Aorta (tissue), 5 donors: Measurements from ENCODE around the gene PDE4D. TPM values are rescaled to one million over a fixed set of nuclear protein-coding genes. Genes with fewer than 3 reads are reported as not detected.
A peak's percentile ranks its signal among the peaks of the same experiment; 100 is the strongest.

Experiments used
- ATAC-seq: fragments of 200-7000 bp; cut with Tn5 transposase; one replicate; pipeline ENCODE4 v1.9.1; 2022; ENCODE audit warnings: moderate library complexity; ENCODE audit not compliant: low FRiP score
- DNase-seq, 2 donors: peaks; one replicate each; pipeline ENCODE4 v3.0.0-alpha.2; 2020
- H3K27ac ChIP-seq, 2 donors: one replicate each; pipeline ENCODE4 v1.5.1; 2013; ENCODE audit warnings: low read length in 2 of 2, mild to moderate bottlenecking in 2 of 2, moderate library complexity in 2 of 2, control low read depth in 1 of 2, inconsistent platforms in 1 of 2, low read depth in 1 of 2
- H3K27me3 ChIP-seq, 2 donors: one replicate each; pipeline ENCODE4 v1.6.1; 2013; ENCODE audit warnings: control low read depth in 1 of 2, low read length in 1 of 2, mild to moderate bottlenecking in 1 of 2, moderate library complexity in 1 of 2; ENCODE audit not compliant: insufficient read depth in 2 of 2, control insufficient read depth in 1 of 2
- H3K36me3 ChIP-seq, 2 donors: one replicate each; pipeline ENCODE4 v1.6.1; 2013; ENCODE audit warnings: control low read depth in 1 of 2, low read length in 1 of 2, mild to moderate bottlenecking in 1 of 2; ENCODE audit not compliant: insufficient read depth in 2 of 2, control insufficient read depth in 1 of 2
- H3K4me1 ChIP-seq, 2 donors: one replicate each; pipeline ENCODE4 v1.6.1; 2013; ENCODE audit warnings: low read length in 2 of 2, control low read depth in 1 of 2, mild to moderate bottlenecking in 1 of 2, moderate library complexity in 1 of 2; ENCODE audit not compliant: insufficient read depth in 2 of 2, control insufficient read depth in 1 of 2
- H3K4me3 ChIP-seq, 2 donors: one replicate each; pipeline ENCODE4 v1.5.1; 2013; ENCODE audit warnings: low read length in 2 of 2, control low read depth in 1 of 2, mild to moderate bottlenecking in 1 of 2
- H3K9me3 ChIP-seq: one replicate; pipeline ENCODE4 v1.6.1; 2013; ENCODE audit warnings: mild to moderate bottlenecking, low read length; ENCODE audit not compliant: control insufficient read depth
- WGBS, 2 donors: extraction: QIAGEN DNeasy Blood & Tissue Kit; methylation state at CpG; one replicate each; pipeline ENCODE4 v1.1.7; 2013; 5-methylcytosine and 5-hydroxymethylcytosine counted together
- intact Hi-C, 2 donors: fragments of 100-400 bp; cut with DNase I; formaldehyde crosslinking; loops; one replicate each; pipeline versions ENCODE4 v1.14.2 to v1.15.0; 2022
- polyA plus RNA-seq, 2 donors: library from polyadenylated mRNA; stranded (reverse); fragments of 200-250 nt; gene quantifications; one replicate each; pipeline ENCODE4 v1.2.3, GENCODE V29; 2013
- total RNA-seq, 2 donors: library from RNA; stranded (reverse); fragmentation: NEBNext Ultra II Directional; extraction: Animal tissue kit (Norgen Biotek cat#: 25700); gene quantifications; one replicate each; pipeline ENCODE4 v1.2.1, GENCODE V29; 2021
- donor health status: healthy with polysubstance abuse.
- donor health status: Bipolar disorder and iron deficiency.
- donor health status: DM: no; HTN: no; CAD: no.
- donor health status: DM: no; HTN: no; CAD: no.
- donor health status: DM: yes; HTN: yes; CAD: no.

Gene PDE4D
- total and polyA plus RNA-seq, 4 donors, result 2.4 to 112 (median 33.3) TPM

DNA sequence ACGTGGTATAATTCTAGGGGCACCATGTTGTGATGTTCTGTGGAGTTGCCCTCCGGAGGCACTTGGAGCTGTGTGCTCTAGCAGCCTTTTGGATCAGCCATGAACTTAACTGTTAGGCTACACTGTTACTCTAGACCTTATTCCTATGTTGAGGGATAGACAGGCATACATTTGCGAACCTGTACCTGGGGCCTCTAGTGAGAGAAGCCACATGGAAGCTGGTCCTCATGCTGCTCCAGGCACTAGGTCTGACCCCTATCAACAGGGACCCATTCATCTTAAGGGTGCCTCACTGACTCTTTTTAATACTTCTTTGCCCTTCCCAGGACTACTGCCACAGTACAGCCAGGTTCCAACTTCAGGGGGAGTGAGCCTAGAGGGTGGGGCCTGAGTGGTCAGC, 715.9 kb downstream of the PDE4D start:
- Histone ChIP-seq H3K27me3 (no peaks in the 10 kb centered on the region), H3K36me3 (no peaks in the 10 kb centered on the region), H3K4me1 (no peaks in the 10 kb centered on the region), H3K9me3 (no peaks in the 10 kb centered on the region), H3K4me3 (no peak overlapping the region), H3K27ac (no peak overlapping the region)
- WGBS, 2 donors, result 92 to 97% methylated on average over 3 of the region's 3 CpGs
- intact Hi-C loops, result loop anchor here in 1 of 2 donors (10.0 kb wide), 1 partner anchor 143 kb away; no protein-coding TSS in a partner anchor
- DNase-seq (no peak), ATAC-seq (no peak)

DNA sequence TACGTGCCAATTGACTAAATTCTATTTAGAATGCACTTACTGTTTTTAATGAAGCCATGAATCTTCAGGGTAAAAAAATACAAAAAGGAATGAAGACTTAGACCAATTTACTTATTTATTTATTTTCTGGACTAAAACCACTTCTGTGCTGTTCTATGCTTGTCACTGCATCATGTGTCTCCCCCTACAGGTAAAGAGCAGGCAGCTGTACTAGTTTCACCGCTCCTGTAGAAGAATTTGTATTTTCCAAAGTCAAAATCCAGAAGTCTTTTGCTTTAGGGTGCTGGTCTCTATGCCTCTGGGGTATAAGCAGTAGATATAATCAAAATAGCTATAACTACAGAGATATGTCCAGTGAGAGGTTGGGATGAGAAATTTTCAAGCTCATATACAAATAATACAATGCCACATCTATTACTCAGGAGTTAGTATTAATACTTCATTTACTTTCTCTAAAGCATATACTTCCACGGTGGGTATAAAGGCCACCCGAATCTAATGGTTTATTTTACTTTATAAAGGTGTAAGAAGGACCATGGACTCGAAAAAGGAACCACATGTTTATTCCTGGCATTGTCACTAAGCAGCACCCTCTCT, 719.2 kb downstream of the PDE4D start:
- no peak overlapping the region for H3K4me3 ChIP-seq
- no peaks in the 10 kb centered on the region for H3K27me3 ChIP-seq
- H3K9me3 ChIP-seq, result no peaks in the 10 kb centered on the region
- WGBS, 2 donors, result 38 to 45% methylated on average over 5 of the region's 5 CpGs
- ATAC-seq, result peak; percentile 69
- intact Hi-C loops, result loop anchor here (2.0 to 10.0 kb wide), 3 partner anchors 140 to 288 kb away; no protein-coding TSS in a partner anchor
- no peaks in the 10 kb centered on the region for H3K4me1 ChIP-seq
- H3K27ac ChIP-seq, result no peak overlapping the region
- no peaks in the 10 kb centered on the region for H3K36me3 ChIP-seq
- no peak for DNase-seq

DNA sequence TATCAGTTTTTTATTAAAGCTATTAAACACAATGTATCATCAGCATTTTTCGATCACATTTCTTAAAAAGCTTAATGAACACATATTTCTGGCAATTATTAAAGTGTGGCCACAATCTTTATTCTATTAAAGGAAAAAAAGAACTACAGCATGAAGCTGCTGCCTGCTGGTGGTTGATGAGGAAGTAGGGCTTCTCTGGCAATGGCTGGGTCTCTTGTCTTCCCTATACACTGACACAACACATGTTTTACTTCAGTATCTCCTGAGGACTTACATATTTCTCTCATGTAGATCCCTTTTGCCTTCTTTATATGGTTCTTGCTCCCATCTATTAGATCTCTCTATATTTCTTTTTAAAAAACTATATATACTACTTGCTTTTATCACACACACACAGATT, 719.9 kb downstream of the PDE4D start:
- no peak overlapping the region for H3K4me3 ChIP-seq
- H3K27me3 ChIP-seq, result no peaks in the 10 kb centered on the region
- 95% methylated on average over 1 of the region's 1 CpG for WGBS, 2 donors
- H3K9me3 ChIP-seq, result no peaks in the 10 kb centered on the region
- H3K36me3 ChIP-seq, result no peaks in the 10 kb centered on the region
- no peak for ATAC-seq
- no peak overlapping the region for H3K27ac ChIP-seq
- intact Hi-C loops, result loop anchor here in 1 of 2 donors (5.0 to 10.0 kb wide), 2 partner anchors 139 to 286 kb away; no protein-coding TSS in a partner anchor
- DNase-seq, result no peak
- H3K4me1 ChIP-seq, result no peaks in the 10 kb centered on the region

DNA sequence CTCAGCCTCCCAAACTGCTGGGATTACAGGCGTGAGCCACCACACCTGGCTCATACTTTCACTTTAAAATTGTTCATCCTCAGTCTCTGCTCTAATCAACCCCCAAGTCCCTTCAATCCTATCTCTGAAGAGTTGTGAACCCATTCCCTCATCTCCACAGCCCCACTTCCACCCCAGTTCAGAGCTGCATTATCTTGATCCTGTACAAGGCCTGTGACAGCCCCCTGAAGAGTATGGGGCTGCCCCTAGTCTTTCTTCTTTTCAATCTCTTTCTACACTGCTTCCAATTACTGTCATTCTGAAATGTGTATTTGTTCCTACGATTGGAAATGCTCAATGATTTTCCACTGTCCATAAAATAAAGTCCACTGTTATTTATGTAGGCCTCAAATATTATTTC, 722.4 kb downstream of the PDE4D start:
- Histone ChIP-seq H3K27ac (no peak overlapping the region), H3K36me3 (no peaks in the 10 kb centered on the region), H3K27me3 (no peaks in the 10 kb centered on the region), H3K4me3 (no peak overlapping the region), H3K4me1 (no peaks in the 10 kb centered on the region), H3K9me3 (no peaks in the 10 kb centered on the region)
- intact Hi-C loops, result loop anchor here in 1 of 2 donors (5.0 to 10.0 kb wide), 2 partner anchors 136 to 284 kb away; no protein-coding TSS in a partner anchor
- DNase-seq, result no peak
- WGBS, 2 donors, result 89 to 96% methylated on average over 2 of the region's 2 CpGs
- no peak for ATAC-seq

DNA sequence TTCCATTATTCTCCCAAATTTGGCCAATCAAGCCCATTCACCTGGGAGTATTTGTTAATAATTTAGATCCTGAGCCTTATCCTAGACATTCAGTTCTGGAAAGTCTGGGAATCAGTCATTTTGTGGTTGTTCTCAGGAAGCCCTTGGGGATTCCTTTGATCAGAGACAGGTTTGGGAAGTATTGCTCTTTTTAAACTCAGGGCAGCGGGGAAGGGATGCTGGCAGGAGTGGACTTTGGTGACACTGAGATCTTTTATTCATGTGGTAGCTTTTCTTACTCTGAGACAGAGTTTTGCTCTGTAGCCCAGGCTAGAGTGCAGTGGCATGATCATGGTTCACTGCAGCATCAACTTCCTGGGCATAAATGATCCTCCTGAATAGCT, 723.8 kb downstream of the PDE4D start:
- no peak for DNase-seq
- ATAC-seq, result no peak
- Histone ChIP-seq H3K27ac (no peak overlapping the region), H3K27me3 (no peaks in the 10 kb centered on the region), H3K9me3 (no peaks in the 10 kb centered on the region), H3K4me3 (no peak overlapping the region), H3K4me1 (no peaks in the 10 kb centered on the region), H3K36me3 (no peaks in the 10 kb centered on the region)
- intact Hi-C loops, result loop anchor here in 1 of 2 donors (5.0 to 10.0 kb wide), 2 partner anchors 135 to 282 kb away; no protein-coding TSS in a partner anchor
- 92 to 96% methylated on average over 1 of the region's 1 CpG for WGBS, 2 donors

DNA sequence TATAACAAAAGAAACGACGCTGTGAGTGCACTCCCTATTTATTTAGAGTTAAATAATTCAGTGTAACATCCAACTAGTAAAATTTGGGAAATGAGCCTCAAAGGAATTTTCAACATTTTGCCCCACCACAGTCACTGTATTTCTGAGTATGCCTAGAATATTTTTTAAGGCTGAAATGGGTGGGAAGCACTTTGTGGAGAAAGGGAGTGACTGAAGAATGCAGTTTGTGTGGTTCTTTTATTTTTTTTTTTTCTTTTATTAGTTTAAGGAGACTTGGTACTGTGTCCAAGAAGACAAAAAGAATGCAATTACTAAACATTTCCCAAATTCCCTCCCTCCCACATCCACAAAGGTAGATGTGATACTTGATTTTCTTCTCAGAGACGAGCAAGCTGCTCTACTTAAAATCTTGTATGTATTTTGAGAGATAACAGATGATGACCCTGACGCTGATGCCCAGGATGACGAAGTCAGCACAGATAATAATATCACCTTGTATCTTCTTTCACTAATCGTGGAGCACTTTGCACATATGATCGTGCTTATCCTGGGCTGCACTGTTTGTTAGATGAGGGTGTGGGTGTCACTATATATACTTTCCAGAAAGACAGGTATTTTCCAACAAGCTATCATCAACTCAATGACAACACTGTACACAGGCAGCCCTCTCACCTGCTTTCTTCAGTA, 724.3 kb downstream of the PDE4D start:
- DNase-seq, result no peak
- Histone ChIP-seq H3K4me3 (no peak overlapping the region), H3K36me3 (no peaks in the 10 kb centered on the region), H3K27ac (no peak overlapping the region), H3K9me3 (no peaks in the 10 kb centered on the region), H3K27me3 (no peaks in the 10 kb centered on the region), H3K4me1 (no peaks in the 10 kb centered on the region)
- intact Hi-C loops, result no loop called here
- no peak for ATAC-seq
- WGBS, 2 donors, result 80 to 82% methylated on average over 7 of the region's 7 CpGs

DNA sequence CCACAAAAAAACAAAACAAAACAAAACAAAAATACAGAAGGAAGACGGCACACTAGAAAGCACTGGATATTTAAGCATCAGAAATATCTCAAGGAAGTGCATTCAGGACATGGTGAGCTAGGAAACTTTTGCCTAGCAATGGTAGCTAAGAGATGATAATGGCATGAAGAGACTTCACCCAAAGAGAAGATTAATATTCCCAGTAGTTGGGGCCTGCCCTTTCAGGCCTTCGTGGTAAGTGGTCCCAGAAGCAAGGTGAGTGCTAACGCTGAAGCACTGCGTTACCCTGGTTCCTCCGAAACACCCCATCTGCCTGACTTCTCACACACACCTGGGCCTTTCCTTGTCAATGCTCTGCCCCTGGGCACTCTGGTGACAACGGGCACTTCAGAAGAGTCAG, 725.5 kb downstream of the PDE4D start:
- Histone ChIP-seq H3K36me3 (no peaks in the 10 kb centered on the region), H3K4me1 (no peaks in the 10 kb centered on the region), H3K4me3 (no peak overlapping the region), H3K9me3 (no peaks in the 10 kb centered on the region), H3K27ac (no peak overlapping the region), H3K27me3 (no peaks in the 10 kb centered on the region)
- 84% methylated on average over 6 of the region's 6 CpGs for WGBS, 2 donors
- ATAC-seq (no peak), DNase-seq (no peak)
- intact Hi-C loops, result no loop called here

DNA sequence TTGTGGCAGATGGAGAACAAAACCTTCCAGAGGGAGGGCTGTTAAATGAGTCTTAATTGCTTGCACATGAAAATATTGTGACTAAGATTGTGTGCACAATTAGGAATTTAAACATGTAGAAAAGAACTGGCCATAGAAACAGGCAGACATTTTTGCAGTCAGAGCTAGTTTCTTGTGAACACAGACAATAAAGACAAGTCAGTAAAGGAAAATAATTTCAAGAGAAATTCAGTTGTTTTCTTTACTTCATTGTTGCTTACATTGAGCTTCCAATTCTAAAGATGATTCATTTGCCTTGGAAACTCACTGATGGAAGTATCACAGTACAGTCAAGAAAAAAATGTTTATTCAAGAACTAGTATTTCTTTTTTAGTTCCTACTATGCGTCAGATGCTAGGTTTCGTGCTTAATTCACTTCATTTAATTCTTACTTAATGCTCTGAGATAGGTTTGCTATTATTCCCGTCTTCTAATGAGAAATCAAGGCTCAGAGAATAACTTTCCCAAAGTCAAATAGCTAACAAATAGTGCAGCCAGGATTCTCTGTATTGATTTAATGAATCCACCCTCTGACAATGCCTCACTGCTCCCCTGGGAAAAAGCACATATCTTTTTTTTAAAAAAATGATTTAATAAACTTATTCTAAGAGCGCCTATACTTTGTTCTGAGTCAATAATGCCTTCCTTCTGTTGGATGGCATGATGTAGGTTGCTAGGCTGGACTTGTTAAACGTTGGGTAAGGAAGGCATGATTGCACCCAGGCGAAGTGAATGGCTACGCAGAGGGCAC, 729.3 kb downstream of the PDE4D start:
- DNase-seq (no peak), ATAC-seq (no peak)
- intact Hi-C loops, result no loop called here
- Histone ChIP-seq H3K4me1 (no peaks in the 10 kb centered on the region), H3K9me3 (no peaks in the 10 kb centered on the region), H3K4me3 (no peak overlapping the region), H3K27ac (no peak overlapping the region), H3K27me3 (no peaks in the 10 kb centered on the region), H3K36me3 (no peaks in the 10 kb centered on the region)
- 58 to 61% methylated on average over 7 of the region's 7 CpGs for WGBS, 2 donors
